HG02870 (cell line): ENCODE results near the gene ADAM10.
"Not testable (repeated sequence)": the region's sequence is repeated elsewhere in the genome, so short reads cannot be mapped to it uniquely, and the experiment has no call there.

Source experiments
- ATAC-seq: cut with Tn5 transposase; IDR thresholded peaks from one replicate; pipeline ENCODE4 v1.9.1; 2021; ENCODE audit warnings: mild to moderate bottlenecking, moderate library complexity; ENCODE audit not compliant: unreplicated experiment

Gene ADAM10

GRCh38 chr15:58622877-58623276 lies 126.6 kb downstream of the ADAM10 start:
- ATAC-seq: no peak

- ATAC-seq: not testable (repeated sequence)
Measured at GRCh38 chr15:58620268-58620667, 129.2 kb downstream of the ADAM10 start.

- ATAC-seq: no peak
Measured at GRCh38 chr15:58616171-58616570, 133.3 kb downstream of the ADAM10 start.

GRCh38 chr15:58611731-58612676 lies 137.5 kb downstream of the ADAM10 start:
- ATAC-seq: no peak

- ATAC-seq: no peak
Measured at GRCh38 chr15:58608711-58609110, 140.8 kb downstream of the ADAM10 start.

GRCh38 chr15:58608129-58608590 lies 141.3 kb downstream of the ADAM10 start:
- no peak for ATAC-seq

GRCh38 chr15:58606577-58607080 lies 142.9 kb downstream of the ADAM10 start:
- no peak for ATAC-seq

- no peak for ATAC-seq
Measured at GRCh38 chr15:58605931-58606530, 143.5 kb downstream of the ADAM10 start.

GRCh38 chr15:58604455-58604923 lies 145.0 kb downstream of the ADAM10 start:
- no peak for ATAC-seq

GRCh38 chr15:58603927-58604326 lies 145.6 kb downstream of the ADAM10 start:
- ATAC-seq: not testable (repeated sequence)

GRCh38 chr15:58602823-58603222 lies 146.7 kb downstream of the ADAM10 start:
- no peak for ATAC-seq

GRCh38 chr15:58598829-58599210 lies 150.7 kb downstream of the ADAM10 start:
- no peak for ATAC-seq

GRCh38 chr15:58597943-58598828 lies 151.3 kb downstream of the ADAM10 start:
- no peak for ATAC-seq

GRCh38 chr15:58595516-58596263 lies 153.8 kb downstream of the ADAM10 start:
- ATAC-seq: no peak

GRCh38 chr15:58594898-58595297 lies 154.6 kb downstream of the ADAM10 start:
- no peak for ATAC-seq

GRCh38 chr15:58593870-58594269 lies 155.6 kb downstream of the ADAM10 start:
- no peak for ATAC-seq

- no peak for ATAC-seq
Measured at GRCh38 chr15:58590926-58591325, 158.6 kb downstream of the ADAM10 start.

GRCh38 chr15:58590236-58590635 lies 159.3 kb downstream of the ADAM10 start:
- ATAC-seq: no peak

GRCh38 chr15:58589047-58589446 lies 160.5 kb downstream of the ADAM10 start:
- ATAC-seq: no peak

- no peak for ATAC-seq
Measured at GRCh38 chr15:58588096-58588495, 161.4 kb downstream of the ADAM10 start.
